HG03442 (cell line): ENCODE measurements around the gene CTAGE6.
"Not testable (repeated sequence)": the region's sequence is repeated elsewhere in the genome, so short reads cannot be mapped to it uniquely, and the experiment has no call there.

ENCODE experiments used
- ATAC-seq: cut with Tn5 transposase; IDR thresholded peaks from one replicate; pipeline ENCODE4 v1.9.1; 2021; ENCODE audit warnings: mild to moderate bottlenecking, moderate library complexity; ENCODE audit not compliant: unreplicated experiment

Gene CTAGE6

DNA sequence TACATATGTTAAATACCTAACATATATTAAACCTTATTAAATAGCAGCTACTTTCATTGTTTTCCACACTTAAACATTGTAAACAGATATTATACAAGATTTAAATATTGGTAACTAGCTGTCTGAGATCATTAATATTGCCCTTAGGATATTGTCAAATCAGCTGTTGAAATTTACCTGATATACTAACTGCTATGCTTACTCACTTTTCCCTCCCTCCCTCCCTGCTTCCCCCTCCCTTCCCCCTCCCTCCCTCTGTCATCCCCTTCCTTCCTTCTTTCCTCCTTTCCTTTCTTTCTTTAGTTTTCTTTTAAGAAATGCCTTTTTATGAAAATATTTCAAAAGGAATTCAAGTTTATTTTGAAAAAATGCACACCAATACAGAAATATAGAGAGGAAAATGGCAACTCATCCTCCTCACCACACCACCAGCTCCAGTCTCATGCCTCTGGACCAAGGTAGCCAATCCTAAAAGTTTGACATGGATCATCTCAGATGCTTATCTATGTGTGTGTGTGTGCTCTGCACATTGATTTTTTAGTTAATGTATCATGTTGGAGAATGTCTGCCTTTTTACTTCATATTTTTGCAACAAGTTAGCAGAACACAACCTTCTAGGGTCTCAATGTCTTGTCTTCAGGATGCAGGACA, 41.8 kb downstream of the CTAGE6 start:
- not testable (repeated sequence) for ATAC-seq

GRCh38 chr7:143714581-143715454, 42.7 kb downstream of the CTAGE6 start:
- not testable (repeated sequence) for ATAC-seq

DNA sequence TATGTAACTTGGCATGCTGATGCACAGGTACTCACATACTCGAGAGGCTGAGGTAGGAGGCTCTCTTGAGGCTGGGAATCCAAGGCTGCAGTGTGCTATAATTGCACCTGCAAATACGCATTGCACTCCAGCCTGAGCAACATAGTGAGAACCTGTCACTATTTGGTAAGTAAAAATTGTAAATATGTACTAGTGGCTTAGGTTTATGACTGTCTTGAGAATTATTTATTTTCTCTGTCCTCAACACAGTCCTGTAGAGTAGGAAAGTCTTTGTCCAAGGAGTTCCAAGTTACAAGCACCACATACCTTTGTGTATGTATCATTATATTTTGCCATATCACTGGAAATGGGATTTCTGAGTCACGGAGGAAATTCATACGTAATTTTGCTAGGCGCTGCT, 45.1 kb downstream of the CTAGE6 start:
- ATAC-seq: not testable (repeated sequence)

GRCh38 chr7:143711727-143712324, 45.7 kb downstream of the CTAGE6 start:
- not testable (repeated sequence) for ATAC-seq

GRCh38 chr7:143709895-143710294, 47.6 kb downstream of the CTAGE6 start:
- not testable (repeated sequence) for ATAC-seq
